ENCODE data around the gene CCBE1.

CCBE1 gene

DNA sequence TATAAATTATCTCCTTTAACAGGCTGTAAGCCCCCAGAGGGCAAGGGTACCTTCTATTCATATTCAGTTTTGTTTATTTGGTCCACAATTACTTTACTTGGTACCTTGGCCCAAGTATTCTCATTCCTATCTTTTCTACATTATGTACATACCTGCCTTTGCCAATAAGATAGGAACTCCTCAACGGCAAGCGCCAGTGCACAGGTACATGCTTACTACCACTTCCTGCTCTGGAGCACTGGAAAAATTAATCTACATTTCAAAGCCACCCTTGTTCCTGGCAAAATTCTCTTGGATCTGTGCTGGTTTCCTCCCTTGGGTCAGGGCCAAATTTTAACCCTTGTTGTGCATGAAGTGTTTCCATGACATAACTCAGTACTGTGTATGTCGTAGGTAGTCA is 303.8 kb downstream of the CCBE1 start:
- no peak for DNase-seq (ENCODE audit: low read depth)

DNA sequence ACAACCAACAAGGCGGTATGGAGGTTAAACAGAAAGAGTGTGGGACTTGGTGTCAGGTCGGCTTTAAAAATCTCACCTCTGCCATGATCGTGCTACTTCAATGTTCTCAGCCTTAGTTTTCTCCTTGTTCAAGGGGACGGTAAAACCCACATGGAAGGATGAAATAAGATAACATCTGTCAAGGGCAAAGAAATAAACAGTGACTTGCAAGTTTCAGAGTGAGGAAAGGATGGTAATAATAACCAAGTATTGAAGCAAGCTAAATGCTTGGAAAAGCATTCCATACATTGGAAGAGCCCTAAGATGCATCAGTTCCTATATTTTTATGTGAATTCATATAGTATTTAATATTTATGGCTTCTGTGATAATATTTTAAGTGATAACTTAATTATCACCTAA is 308.4 kb downstream of the CCBE1 start:
- DNase-seq (ENCODE audit: low read depth): no peak

DNA sequence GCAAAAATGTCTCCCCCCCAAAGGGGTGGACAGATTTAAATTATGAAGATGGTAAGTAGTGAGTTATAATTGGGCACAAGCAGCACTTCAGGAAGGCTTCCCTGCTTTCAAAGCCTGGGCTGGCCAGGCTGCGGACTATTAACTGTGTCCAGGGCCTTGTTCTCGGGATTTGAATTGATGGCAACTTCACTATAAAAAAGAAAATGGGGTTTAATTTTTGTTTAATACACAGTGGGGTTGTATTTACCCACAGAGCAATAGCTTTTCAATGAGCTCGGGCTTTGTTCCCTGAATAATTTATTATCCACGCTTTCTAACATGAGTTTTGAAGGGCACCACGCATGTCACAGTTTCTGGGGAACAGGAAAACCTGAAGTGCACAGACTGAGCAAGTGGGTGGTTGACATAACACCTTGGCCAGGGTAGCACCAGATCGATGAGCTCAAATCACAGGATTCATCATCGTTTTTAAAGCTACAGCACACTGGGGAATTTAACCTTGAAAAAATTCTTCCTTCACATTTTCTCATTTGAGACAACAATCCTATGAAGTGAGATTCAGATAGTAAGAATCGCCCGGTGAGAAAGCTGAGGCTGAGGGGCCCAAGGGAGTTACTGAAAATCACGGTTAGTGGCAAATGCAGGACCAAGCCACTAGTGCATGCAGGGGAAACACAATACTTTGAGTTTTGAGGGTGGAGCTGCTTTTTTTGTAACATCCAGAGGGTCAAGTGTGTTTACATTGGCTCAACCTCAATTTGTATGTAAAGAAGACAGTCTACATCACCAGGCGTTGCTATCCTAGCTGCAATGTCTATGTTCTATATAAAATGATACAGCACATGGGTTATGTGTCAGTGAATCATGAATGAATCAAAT is 309.3 kb downstream of the CCBE1 start:
- DNase-seq (ENCODE audit: low read depth): no peak

DNA sequence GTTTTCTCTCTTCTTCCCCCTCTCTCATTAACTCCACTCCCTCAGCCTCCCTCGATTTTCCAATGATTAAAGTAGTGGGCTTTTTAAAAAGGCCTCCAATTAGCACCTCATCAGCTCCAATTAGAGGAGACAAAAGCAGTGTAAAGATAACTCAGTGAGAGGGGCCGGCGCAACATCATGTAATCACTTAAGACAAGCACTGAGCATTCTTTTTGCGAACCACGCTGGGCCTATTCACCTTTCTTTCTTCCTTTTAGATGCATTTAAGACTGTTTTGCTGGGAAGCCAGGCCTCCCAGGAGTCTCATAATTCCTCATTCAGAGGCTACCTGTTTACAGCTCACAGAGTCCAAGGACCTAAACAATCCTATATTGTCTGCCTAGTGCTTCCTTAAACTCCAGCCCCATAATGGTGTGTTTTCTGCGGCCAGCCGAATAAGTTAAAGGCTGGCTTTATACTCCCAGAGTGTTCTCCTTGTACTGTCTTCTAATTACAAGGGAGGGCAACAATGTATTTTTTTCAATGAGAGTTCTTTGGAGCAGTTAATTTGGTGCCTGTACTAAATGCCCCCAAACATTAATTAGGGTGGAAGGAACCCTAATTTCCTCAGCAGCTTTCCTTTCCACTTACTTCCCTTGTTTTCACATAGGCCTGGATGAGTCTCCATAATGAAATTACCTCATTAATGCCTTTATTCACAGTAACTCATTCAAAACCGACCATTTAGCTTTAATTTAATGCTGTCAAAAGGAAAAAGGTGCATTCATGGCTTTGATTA is 310.1 kb downstream of the CCBE1 start:
- DNase-seq (ENCODE audit: low read depth): no peak

DNA sequence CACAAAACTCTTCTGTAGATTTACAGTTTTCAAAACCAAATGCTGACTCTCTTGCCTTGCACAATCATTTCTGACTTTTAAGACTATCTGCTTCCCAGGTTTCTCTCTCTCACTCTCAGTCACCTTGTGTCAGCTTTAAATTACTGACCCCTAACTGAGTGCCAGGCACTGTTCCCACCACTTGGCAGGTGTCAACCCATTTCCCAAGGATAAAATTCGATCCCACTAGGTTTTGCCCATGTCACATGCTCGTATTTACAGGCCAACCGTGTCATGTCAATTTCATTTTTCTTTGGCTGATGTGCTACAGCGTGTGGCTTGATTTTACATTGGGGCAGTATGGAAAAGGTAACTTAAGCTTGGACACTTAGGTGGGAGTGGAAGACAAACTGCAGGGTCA is 312.0 kb downstream of the CCBE1 start:
- no peak for DNase-seq (ENCODE audit: low read depth)

DNA sequence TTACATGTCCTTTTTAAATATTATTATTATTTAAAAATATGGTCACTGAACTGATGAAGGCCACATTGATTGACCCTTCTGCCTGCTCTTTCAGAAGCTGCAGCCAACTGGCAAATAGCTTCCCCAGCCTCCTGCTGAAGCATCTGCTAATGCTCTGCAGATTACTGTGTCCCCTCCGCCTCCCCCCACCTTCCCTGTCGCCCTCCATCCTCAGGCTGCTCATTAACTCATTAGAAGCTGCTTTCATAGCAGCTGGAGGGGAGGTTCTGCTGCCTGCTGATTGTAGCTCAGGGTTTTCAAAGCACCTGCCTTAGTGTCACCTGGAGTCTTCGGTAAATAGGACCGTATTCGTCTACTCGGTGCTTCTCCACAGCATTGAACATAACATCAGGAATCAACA is 313.4 kb downstream of the CCBE1 start:
- DNase-seq (ENCODE audit: low read depth): no peak

DNA sequence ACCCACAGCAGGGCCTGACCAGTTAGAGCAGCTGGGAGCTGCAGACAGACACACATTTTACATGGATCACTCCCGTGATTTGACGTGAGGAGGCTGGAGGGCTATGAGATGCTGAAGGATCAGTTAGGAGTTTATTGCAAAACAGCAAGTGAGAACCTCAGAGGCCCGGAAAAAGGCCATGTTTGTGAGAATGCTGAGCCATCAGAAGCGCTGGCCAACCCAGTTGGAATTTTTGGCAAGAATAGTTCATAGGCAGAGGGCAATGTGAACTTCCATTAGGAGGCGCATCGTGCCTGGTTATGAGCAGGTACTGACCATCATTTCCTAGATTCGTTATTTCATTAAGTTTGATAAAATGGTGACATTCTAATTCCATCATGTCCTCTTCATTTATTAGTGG is 314.8 kb downstream of the CCBE1 start:
- no peak for DNase-seq (ENCODE audit: low read depth)

DNA sequence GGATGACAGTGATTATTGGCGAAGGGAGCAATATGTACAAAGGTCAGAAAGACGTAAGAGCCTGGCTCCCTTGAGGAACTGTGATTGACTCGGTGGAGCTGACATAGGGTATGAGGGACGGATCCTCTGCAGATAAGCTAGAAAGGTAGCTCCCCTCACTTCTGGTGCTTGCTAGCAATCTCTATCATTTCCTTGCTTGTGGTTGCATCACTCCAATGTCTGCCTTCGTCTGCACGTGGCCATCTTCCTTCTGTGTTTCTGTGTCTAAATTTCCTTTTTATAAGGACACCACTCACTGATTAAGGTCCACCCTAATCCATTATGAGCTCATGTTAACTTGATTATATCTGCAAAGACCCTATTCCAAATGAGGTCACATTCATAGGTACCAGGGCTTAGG is 315.3 kb downstream of the CCBE1 start:
- DNase-seq (ENCODE audit: low read depth): no peak
